Tibial artery (tissue), 4 donors: ENCODE results near the gene SNRPE.

Source experiments
- DNase-seq, 2 donors: peaks; one replicate each; pipeline ENCODE4 v3.0.0-alpha.2; 2019
- H3K27ac ChIP-seq, 2 donors: fragments of 200-600 bp; sonication (generic) in 1 of 2; 1 replicate in 1 of 2; 2 replicates in 1 of 2; pipeline ENCODE4 v1.5.1; 2018 to 2019; ENCODE audit warnings: mild to moderate bottlenecking in 1 of 2
- H3K27me3 ChIP-seq, 2 donors: fragments of 200-600 bp; sonication (generic) in 1 of 2; one replicate each; pipeline versions ENCODE4 v1.5.1 to v1.6.0; 2016 to 2019
- H3K36me3 ChIP-seq, 3 donors: fragments of 200-600 bp; sonication (generic) in 2 of 3; one replicate each; pipeline ENCODE4 v1.5.1; 2016 to 2019; ENCODE audit warnings: mild to moderate bottlenecking in 2 of 3
- H3K4me1 ChIP-seq, 4 donors: fragments of 200-600 bp; sonication (generic) in 2 of 4; 1 replicate in 3 of 4; 2 replicates in 1 of 4; pipeline ENCODE4 v1.5.1; 2016 to 2019
- H3K4me3 ChIP-seq, 2 donors: fragments of 200-600 bp; sonication (generic) in 1 of 2; 1 replicate in 1 of 2; 2 replicates in 1 of 2; pipeline ENCODE4 v1.5.1; 2018 to 2019; ENCODE audit warnings: mild to moderate bottlenecking in 2 of 2
- H3K9me3 ChIP-seq, 3 donors: fragments of 200-600 bp; sonication (generic) in 1 of 3; one replicate each; pipeline ENCODE4 v1.5.1; 2016 to 2019
- CTCF ChIP-seq, 2 experiments: fragments of 200-600 bp in 1 of 2; fragments of 450-650 bp in 1 of 2; IDR thresholded peaks; one replicate each; pipeline ENCODE4 v1.5.1; 2017 to 2019; ENCODE audit warnings: antibody characterized with exemption in 2 of 2, mild to moderate bottlenecking in 1 of 2, moderate library complexity in 1 of 2
- intact Hi-C: fragments of 100-400 bp; cut with DNase I; formaldehyde crosslinking; loops from one replicate; pipeline ENCODE4 v1.15.0; 2023; ENCODE audit warnings: low total_unique reads

The SNRPE gene

GRCh38 chr1:203880606-203881005 is 19.2 kb downstream of the SNRPE start:
- intact Hi-C loops, result no loop called here
- peaks cover 0 to 4% (median 0%) of the 10 kb centered on the region in 3 donors for H3K36me3 ChIP-seq
- H3K4me3 ChIP-seq, result no peak overlapping the region
- no peak overlapping the region for H3K27ac ChIP-seq
- no peak for DNase-seq
- H3K4me1 ChIP-seq, result no peaks in the 10 kb centered on the region
- TF ChIP-seq CTCF (IDR thresholded peaks at IDR 0.05), result no peak
- no peaks in the 10 kb centered on the region for H3K27me3 ChIP-seq
- H3K9me3 ChIP-seq, result no peaks in the 10 kb centered on the region

GRCh38 chr1:203888807-203889251 is 27.4 kb downstream of the SNRPE start:
- Histone ChIP-seq H3K27me3 (no peaks in the 10 kb centered on the region), H3K9me3 (no peaks in the 10 kb centered on the region), H3K36me3 (no peaks in the 10 kb centered on the region), H3K4me1 (no peaks in the 10 kb centered on the region), H3K4me3 (no peak overlapping the region), H3K27ac (no peak overlapping the region)
- TF ChIP-seq CTCF (IDR thresholded peaks at IDR 0.05), result no peak
- no peak for DNase-seq
- intact Hi-C loops, result no loop called here

- TF ChIP-seq CTCF (IDR thresholded peaks at IDR 0.05), result no peak
- intact Hi-C loops, result no loop called here
- no peak overlapping the region for H3K27ac ChIP-seq
- no peaks in the 10 kb centered on the region for H3K36me3 ChIP-seq
- H3K9me3 ChIP-seq, result peaks cover 0 to 7% (median 4%) of the 10 kb centered on the region in 3 donors
- H3K4me3 ChIP-seq, result no peak overlapping the region
- H3K4me1 ChIP-seq, result no peaks in the 10 kb centered on the region
- no peaks in the 10 kb centered on the region for H3K27me3 ChIP-seq
- no peak for DNase-seq
These were observed 30.6 kb downstream of the SNRPE start for GRCh38 chr1:203891950-203892349.

- intact Hi-C loops, result no loop called here
- no peak overlapping the region for H3K4me3 ChIP-seq
- no peaks in the 10 kb centered on the region for H3K27me3 ChIP-seq
- H3K9me3 ChIP-seq, result peaks cover 0 to 7% (median 4%) of the 10 kb centered on the region in 3 donors
- no peaks in the 10 kb centered on the region for H3K4me1 ChIP-seq
- no peak for DNase-seq
- TF ChIP-seq CTCF (IDR thresholded peaks at IDR 0.05), result no peak
- H3K36me3 ChIP-seq, result no peaks in the 10 kb centered on the region
- H3K27ac ChIP-seq, result no peak overlapping the region
These were observed 37.3 kb downstream of the SNRPE start for GRCh38 chr1:203898458-203899352.

GRCh38 chr1:203899353-203899716 is 37.9 kb downstream of the SNRPE start:
- no peaks in the 10 kb centered on the region for H3K36me3 ChIP-seq
- no peak overlapping the region for H3K27ac ChIP-seq
- intact Hi-C loops, result no loop called here
- TF ChIP-seq CTCF (IDR thresholded peaks at IDR 0.05), result no peak
- peaks cover 0 to 7% (median 4%) of the 10 kb centered on the region in 3 donors for H3K9me3 ChIP-seq
- no peaks in the 10 kb centered on the region for H3K27me3 ChIP-seq
- DNase-seq, result no peak
- H3K4me1 ChIP-seq, result no peaks in the 10 kb centered on the region
- no peak overlapping the region for H3K4me3 ChIP-seq
